ENCODE results near the gene PLAA.
"Not testable (repeated sequence)": the region's sequence is repeated elsewhere in the genome, so short reads cannot be mapped to it uniquely, and the experiment has no call there.

The PLAA gene

GRCh38 chr9:26928902-26929495, 18.0 kb downstream of the PLAA start:
- DNase-seq = no peak

- DNase-seq = no peak
Measured at GRCh38 chr9:26925609-26926008, 21.4 kb downstream of the PLAA start.

GRCh38 chr9:26919698-26920097, 27.3 kb downstream of the PLAA start:
- no peak for DNase-seq

GRCh38 chr9:26913138-26913668, 33.8 kb downstream of the PLAA start:
- no peak for DNase-seq

- DNase-seq = no peak
Measured at GRCh38 chr9:26904671-26905070, 42.4 kb downstream of the PLAA start.

GRCh38 chr9:26904070-26904469, 43.0 kb downstream of the PLAA start:
- DNase-seq = no peak

- DNase-seq = no peak
Measured at GRCh38 chr9:26893030-26893676, 53.9 kb downstream of the PLAA start.

- DNase-seq = peak; percentile 95
Measured at GRCh38 chr9:26892251-26893029, 54.6 kb downstream of the PLAA start, which contains the start of gene CAAP1. Gene CAAP1 (minus strand): TSS chr9:26892802. CDS start chr9:26892715, 87 bp downstream.

- DNase-seq = no peak
Measured at GRCh38 chr9:26891726-26892125, 55.3 kb downstream of the PLAA start.

GRCh38 chr9:26888271-26888670, 58.8 kb downstream of the PLAA start:
- no peak for DNase-seq

- DNase-seq = no peak
Measured at GRCh38 chr9:26882154-26882553, 64.9 kb downstream of the PLAA start.

GRCh38 chr9:26880262-26880661, 66.8 kb downstream of the PLAA start:
- no peak for DNase-seq

GRCh38 chr9:26875155-26875554, 71.9 kb downstream of the PLAA start:
- not testable (repeated sequence) for DNase-seq

GRCh38 chr9:26870292-26870691, 76.8 kb downstream of the PLAA start:
- no peak for DNase-seq

- no peak for DNase-seq
Measured at GRCh38 chr9:26863074-26863473, 84.0 kb downstream of the PLAA start.

- DNase-seq = peak; percentile 78
Measured at GRCh38 chr9:26856413-26857032, 90.5 kb downstream of the PLAA start.

Data from hematopoietic multipotent progenitor cell treated with erythropoietin and hydrocortisone succinate and interleukin-3 and kit ligand, for 8 days (in vitro differentiated cells).